AG04450 (cell line): ENCODE measurements around the gene CLDN1. TPM values are rescaled to one million over a fixed set of nuclear protein-coding genes. Genes with fewer than 3 reads are reported as not detected.

Experiments used
- CTCF ChIA-PET: fragments of 300-600, 350-600 bp; formaldehyde crosslinking; extraction: SDS; loops from one replicate; lab custom pipeline; 2022; ENCODE audit warnings: antibody characterized with exemption, inconsistent platforms; lab: Charles Lee
- POLR2A ChIA-PET: fragments of 350-600 bp; formaldehyde crosslinking; extraction: SDS; loops from one replicate; lab custom pipeline; 2021; ENCODE audit warnings: antibody characterized with exemption, inconsistent platforms; lab: Yijun Ruan, JAX
- DNase-seq: peaks from one replicate; pipeline ENCODE4 v3.0.0-alpha.2; 2011; ENCODE audit warnings: low read depth, low spot score
- H3K27ac ChIP-seq: one replicate; pipeline ENCODE4 v1.5.1; 2012; ENCODE audit warnings: low read depth, low read length, control low read depth
- H3K27me3 ChIP-seq: one replicate; pipeline ENCODE4 v1.6.0; 2012; ENCODE audit warnings: low read length; ENCODE audit not compliant: control insufficient read depth, insufficient read depth
- H3K4me3 ChIP-seq: 2 replicates; pipeline ENCODE4 v1.5.1; 2011; ENCODE audit warnings: mild to moderate bottlenecking, low read depth, low read length, control low read depth
- H3K9me3 ChIP-seq: 2 replicates; pipeline ENCODE4 v1.5.1; 2012; ENCODE audit warnings: low read length; ENCODE audit not compliant: control insufficient read depth, insufficient read depth
- CTCF ChIP-seq: IDR thresholded peaks from 2 replicates; pipeline ENCODE4 v1.5.1; 2011; ENCODE audit warnings: low read depth, low read length, control low read depth, inconsistent platforms
- polyA plus RNA-seq: library from polyadenylated mRNA; depleted of rRNA; stranded (reverse); fragments of >200 nt; gene quantifications from 2 replicates; pipeline ENCODE4 v1.2.3, GENCODE V29; 2011

CLDN1 gene
- polyA plus RNA-seq, 1 experiment = 9.6 TPM

- Histone ChIP-seq H3K27me3 (no peaks in the 10 kb centered on the region), H3K9me3 (no peaks in the 10 kb centered on the region), H3K27ac (no peak overlapping the region), H3K4me3 (no peak overlapping the region)
- no peak for DNase-seq
- TF ChIP-seq CTCF = no peak
- POLR2A ChIA-PET = no interaction called here
- CTCF ChIA-PET = interaction anchor here (1.0 to 2.4 kb wide), 3 partner anchors 46 to 407 kb away, joined by 3 to 5 read pairs (median 5); partner anchors contain the start of gene CLDN1
Observed at GRCh38 chr3:190368881-190369280, 46.6 kb upstream of the CLDN1 start.

GRCh38 chr3:190366133-190366532 is 43.9 kb upstream of the CLDN1 start:
- H3K27ac ChIP-seq = no peak overlapping the region
- ChIA-PET CTCF (interaction anchor here (0.8 to 2.1 kb wide), 3 partner anchors 11 to 44 kb away, joined by 4 to 7 read pairs (median 5); partner anchors contain the start of gene CLDN1), POLR2A (no interaction called here)
- no peaks in the 10 kb centered on the region for H3K27me3 ChIP-seq
- no peak overlapping the region for H3K4me3 ChIP-seq
- H3K9me3 ChIP-seq = no peaks in the 10 kb centered on the region
- DNase-seq = no peak
- TF ChIP-seq CTCF = no peak

GRCh38 chr3:190362258-190362657 is 40.0 kb upstream of the CLDN1 start:
- no peaks in the 10 kb centered on the region for H3K9me3 ChIP-seq
- H3K27me3 ChIP-seq = no peaks in the 10 kb centered on the region
- no peak for TF ChIP-seq CTCF
- no peak for DNase-seq
- no peak overlapping the region for H3K27ac ChIP-seq
- no peak overlapping the region for H3K4me3 ChIP-seq
- ChIA-PET POLR2A (no interaction called here), CTCF (no interaction called here)

- Histone ChIP-seq H3K27me3 (no peaks in the 10 kb centered on the region), H3K4me3 (no peak overlapping the region), H3K27ac (no peak overlapping the region), H3K9me3 (no peaks in the 10 kb centered on the region)
- DNase-seq = no peak
- no peak for TF ChIP-seq CTCF
- CTCF ChIA-PET = interaction anchor here (0.7 to 2.0 kb wide), 2 partner anchors 39 to 1004 kb away, joined by 4 to 5 read pairs; no protein-coding TSS in a partner anchor
- POLR2A ChIA-PET = no interaction called here
Observed at GRCh38 chr3:190361791-190362190, 39.5 kb upstream of the CLDN1 start.

GRCh38 chr3:190360228-190360627 is 38.0 kb upstream of the CLDN1 start:
- Histone ChIP-seq H3K27me3 (no peaks in the 10 kb centered on the region), H3K9me3 (no peaks in the 10 kb centered on the region), H3K27ac (no peak overlapping the region), H3K4me3 (no peak overlapping the region)
- TF ChIP-seq CTCF = no peak
- ChIA-PET CTCF (interaction anchor here (1.0 to 2.0 kb wide), 3 partner anchors 10 to 135 kb away, joined by 3 to 5 read pairs (median 3); no protein-coding TSS in a partner anchor), POLR2A (no interaction called here)
- no peak for DNase-seq
